H1 (cell line): Measurements from ENCODE around the gene TMEM127. TPM values are rescaled to one million over a fixed set of nuclear protein-coding genes. Genes with fewer than 3 reads are reported as not detected.

Source experiments
- CTCF ChIA-PET: fragments of 300-600 bp; sonication (Branson Sonifier 250); formaldehyde crosslinking; loops from one replicate; lab custom pipeline; 2021; ENCODE audit not compliant: partially characterized antibody; lab: Charles Lee
- POLR2A ChIA-PET: fragments of 300-600 bp; sonication (Branson Sonifier 250); formaldehyde crosslinking; loops from one replicate; lab custom pipeline; 2021; ENCODE audit warnings: inconsistent platforms; ENCODE audit not compliant: partially characterized antibody; lab: Charles Lee
- DNase-seq, 2 experiments: peaks; one replicate each; pipeline versions ENCODE4 v3.0.0 to v3.0.0-alpha.2; 2010 to 2022; ENCODE audit warnings: low spot score in 2 of 2, low read depth in 1 of 2, mixed read lengths in 1 of 2
- FAIRE-seq: peaks from 2 replicates; lab custom pipeline; 2011; peaks lifted over from hg19 to GRCh38; lab: Jason Lieb, UNC
- H2AFZ ChIP-seq: 2 replicates; pipeline ENCODE4 v1.8.1; 2012; ENCODE audit warnings: low read length, inconsistent platforms
- H2AK5ac ChIP-seq: 2 replicates; pipeline ENCODE4 v1.6.1; 2013; ENCODE audit warnings: low read depth, low read length
- H2BK120ac ChIP-seq: replicated peaks from 2 replicates; pipeline ENCODE3; 2013; ENCODE audit warnings: low read depth, low read length, inconsistent platforms
- H2BK12ac ChIP-seq: 2 replicates; pipeline ENCODE4 v1.6.1; 2013; ENCODE audit warnings: low read depth, low read length
- H2BK15ac ChIP-seq: 2 replicates; pipeline ENCODE4 v1.6.1; 2013; ENCODE audit warnings: low read length
- H2BK20ac ChIP-seq: 2 replicates; pipeline ENCODE4 v1.6.1; 2013; ENCODE audit warnings: low read length
- H2BK5ac ChIP-seq: 2 replicates; pipeline ENCODE4 v1.6.1; 2013; ENCODE audit warnings: low read depth, low read length
- H3K14ac ChIP-seq: 2 replicates; pipeline ENCODE4 v1.6.1; 2013; ENCODE audit warnings: inconsistent platforms; ENCODE audit not compliant: insufficient read length
- H3K18ac ChIP-seq: 2 replicates; pipeline ENCODE4 v1.6.1; 2013; ENCODE audit warnings: low read length; ENCODE audit errors: extremely low read depth
- H3K23ac ChIP-seq: 2 replicates; pipeline ENCODE4 v1.6.1; 2013; ENCODE audit warnings: inconsistent platforms; ENCODE audit not compliant: insufficient read length
- H3K23me2 ChIP-seq: 2 replicates; pipeline ENCODE4 v1.6.1; 2013; ENCODE audit warnings: low read depth, low read length
- H3K27ac ChIP-seq: 2 replicates; pipeline ENCODE4 v1.6.1; 2011; ENCODE audit warnings: low read depth, low read length, inconsistent platforms
- H3K27me3 ChIP-seq, 4 experiments: replicated peaks in 1 of 4; 1 replicate in 1 of 4; 2 replicates in 3 of 4; pipeline versions ENCODE4 v1.6.1 to v1.8.1; 2011 to 2013; ENCODE audit warnings: low read length in 3 of 4, mild to moderate bottlenecking in 3 of 4, inconsistent platforms in 2 of 4, mixed read lengths in 2 of 4, moderate library complexity in 1 of 4; ENCODE audit not compliant: control insufficient read depth in 3 of 4, insufficient read depth in 3 of 4; ENCODE audit errors: extremely low read depth in 1 of 4
- H3K36me3 ChIP-seq, 4 experiments: 2 replicates each; pipeline versions ENCODE4 v1.6.1 to v1.8.1; 2011 to 2013; ENCODE audit warnings: mild to moderate bottlenecking in 4 of 4, low read length in 3 of 4, moderate library complexity in 2 of 4, control low read depth in 1 of 4, inconsistent platforms in 1 of 4; ENCODE audit not compliant: insufficient read depth in 4 of 4, control insufficient read depth in 2 of 4
- H3K4ac ChIP-seq: replicated peaks from 2 replicates; pipeline ENCODE3; 2013; ENCODE audit warnings: low read length, low read depth, mixed read lengths, inconsistent platforms; ENCODE audit not compliant: insufficient read length
- H3K4me1 ChIP-seq, 4 experiments: replicated peaks in 1 of 4; 1 replicate in 1 of 4; 2 replicates in 3 of 4; pipeline versions ENCODE4 v1.6.1 to v1.8.1; 2011 to 2013; ENCODE audit warnings: low read length in 3 of 4, inconsistent platforms in 2 of 4, mixed read lengths in 1 of 4; ENCODE audit not compliant: insufficient read depth in 4 of 4, control insufficient read depth in 3 of 4
- H3K4me2 ChIP-seq, 2 experiments: 2 replicates each; pipeline versions ENCODE4 v1.6.1 to v1.8.1; 2011 to 2013; ENCODE audit warnings: low read depth in 2 of 2, low read length in 2 of 2, control low read depth in 1 of 2, inconsistent platforms in 1 of 2, mild to moderate bottlenecking in 1 of 2; ENCODE audit not compliant: insufficient read depth in 1 of 2
- H3K4me3 ChIP-seq, 4 experiments: fragments of 200-600, 300-600 bp in 1 of 4; sonication (generic), shearing (Covaris generic), sonication (Bioruptor Twin) in 1 of 4; 2 replicates each; pipeline versions ENCODE4 v1.5.1 to v1.8.1; 2011 to 2016; ENCODE audit warnings: low read length in 4 of 4, low read depth in 3 of 4, control low read depth in 2 of 4, inconsistent platforms in 2 of 4, mild to moderate bottlenecking in 2 of 4, mixed read lengths in 1 of 4, moderate library complexity in 1 of 4; ENCODE audit not compliant: insufficient read depth in 2 of 4; ENCODE audit errors: extremely low read depth in 1 of 4
- H3K56ac ChIP-seq: replicated peaks from 2 replicates; pipeline ENCODE3; 2013; ENCODE audit warnings: low read depth, mild to moderate bottlenecking, mixed read lengths, low read length, inconsistent platforms; ENCODE audit not compliant: insufficient read length
- H3K79me1 ChIP-seq: 2 replicates; pipeline ENCODE4 v1.6.1; 2013; ENCODE audit warnings: low read depth, low read length, control low read depth
- H3K79me2 ChIP-seq, 2 experiments: 2 replicates each; pipeline versions ENCODE4 v1.6.1 to v1.8.1; 2012 to 2013; ENCODE audit warnings: low read length in 2 of 2, mild to moderate bottlenecking in 2 of 2, inconsistent platforms in 1 of 2; ENCODE audit not compliant: insufficient read depth in 2 of 2, control insufficient read depth in 1 of 2
- H3K9ac ChIP-seq, 4 experiments: replicated peaks in 1 of 4; 1 replicate in 1 of 4; 2 replicates in 3 of 4; pipeline versions ENCODE4 v1.6.1 to v1.8.1; 2011 to 2013; ENCODE audit warnings: low read depth in 3 of 4, low read length in 3 of 4, control low read depth in 2 of 4, mild to moderate bottlenecking in 2 of 4, moderate library complexity in 2 of 4, inconsistent platforms in 1 of 4; ENCODE audit errors: extremely low read depth in 1 of 4
- H3K9me3 ChIP-seq, 2 experiments: 2 replicates each; pipeline versions ENCODE4 v1.6.1 to v1.8.1; 2012 to 2013; ENCODE audit warnings: mild to moderate bottlenecking in 2 of 2, moderate library complexity in 2 of 2, control low read depth in 1 of 2, inconsistent platforms in 1 of 2, low read depth in 1 of 2, low read length in 1 of 2, mixed read lengths in 1 of 2; ENCODE audit not compliant: insufficient read depth in 2 of 2
- H4K20me1 ChIP-seq, 2 experiments: replicated peaks in 1 of 2; 2 replicates each; pipeline versions ENCODE3 to v1.8.1; 2011 to 2013; ENCODE audit warnings: inconsistent platforms in 2 of 2, low read length in 2 of 2, mild to moderate bottlenecking in 1 of 2; ENCODE audit not compliant: insufficient read depth in 2 of 2, control insufficient read depth in 1 of 2
- H4K5ac ChIP-seq: 2 replicates; pipeline ENCODE4 v1.6.1; 2013; ENCODE audit warnings: low read length, low read depth, mixed read lengths, inconsistent platforms; ENCODE audit not compliant: insufficient read length
- H4K8ac ChIP-seq: 2 replicates; pipeline ENCODE4 v1.8.0; 2013; ENCODE audit warnings: mild to moderate bottlenecking, moderate library complexity, low read length, inconsistent platforms; ENCODE audit not compliant: insufficient read depth; ENCODE audit errors: extremely low read depth
- H4K91ac ChIP-seq: replicated peaks from 2 replicates; pipeline ENCODE3; 2013; ENCODE audit warnings: low read length, mixed read lengths, inconsistent platforms; ENCODE audit not compliant: insufficient read length
- ATF3 ChIP-seq: IDR thresholded peaks from 2 replicates; pipeline ENCODE4 v1.6.1; 2011; ENCODE audit warnings: low read depth, mild to moderate bottlenecking, low read length; ENCODE audit not compliant: insufficient read depth
- JUND ChIP-seq: IDR thresholded peaks from 2 replicates; pipeline ENCODE4 v1.6.1; 2011; ENCODE audit warnings: mild to moderate bottlenecking, improper control_type of control experiment, low read length
- KDM4A ChIP-seq: IDR thresholded peaks from one replicate; pipeline ENCODE4 v1.7.1; 2012; ENCODE audit warnings: low read depth, mild to moderate bottlenecking, moderate library complexity, low read length, inconsistent platforms; ENCODE audit not compliant: severe bottlenecking
- NANOG ChIP-seq: IDR thresholded peaks from 2 replicates; pipeline ENCODE4 v1.6.1; 2011; ENCODE audit warnings: low read length, low read depth, mild to moderate bottlenecking, inconsistent platforms; ENCODE audit not compliant: insufficient read depth, poor library complexity, severe bottlenecking
- WGBS, 2 experiments: shearing (Covaris generic) in 1 of 2; methylation state at CpG; one replicate each; pipeline versions ENCODE4 v1.1.6 to v1.1.7; 2013 to 2015; ENCODE audit warnings: low lambda C conversion rate in 2 of 2, mixed read lengths in 2 of 2, inconsistent platforms in 1 of 2, low coverage in 1 of 2, missing lambda C conversion rate in 1 of 2; ENCODE audit not compliant: insufficient replicate concordance in 2 of 2, insufficient coverage in 1 of 2, insufficient read length in 1 of 2; ENCODE audit errors: extremely low coverage in 1 of 2, missing lambda C conversion rate in 1 of 2; 5-methylcytosine and 5-hydroxymethylcytosine counted together
- polyA plus RNA-seq, 7 experiments: library from polyadenylated mRNA; depleted of rRNA in 3 of 7; stranded (reverse) in 5 of 7; unstranded in 2 of 7; fragments of >200 nt in 5 of 7; fragments of 200-250 nt in 2 of 7; gene quantifications; 1 replicate in 5 of 7; 2 replicates in 1 of 7; 4 replicates in 1 of 7; pipeline versions ENCODE4 v1.2.1 to v1.2.3, GENCODE V29; 2011 to 2013; ENCODE audit warnings: missing spikeins in 2 of 7, mixed read lengths in 2 of 7
- total RNA-seq: library from RNA; stranded (reverse); fragmentation: NEBNext Ultra II Directional; extraction: Animal tissue kit (Norgen Biotek cat#: 25700); gene quantifications from 2 replicates; pipeline ENCODE4 v1.2.1, GENCODE V29; 2021

TMEM127 gene
- total and polyA plus RNA-seq, 2 of the 8 experiments (the other 6 are each of a cell fraction or from before 2014, with no cell fraction given) = 25.0 to 41.0 TPM

GRCh38 chr2:96315005-96315399 lies 49.2 kb upstream of the TMEM127 start:
- no peak for FAIRE-seq
- Histone ChIP-seq H3K14ac (no peak overlapping the region), H2BK5ac (no peak overlapping the region), H3K4me3 (no peak overlapping the region)
- TF ChIP-seq NANOG = no peak
- TF ChIP-seq KDM4A = no peak
- no peak for TF ChIP-seq ATF3
- TF ChIP-seq JUND = no peak
- TF ChIP-seq, all 59 proteins: peak for 0
- no peaks in the 10 kb centered on the region for H3K36me3 ChIP-seq
- H3K9me3 ChIP-seq = no peaks in the 10 kb centered on the region
- no peaks in the 10 kb centered on the region for H3K79me2 ChIP-seq
- H3K9ac ChIP-seq = no peak overlapping the region
- H2BK12ac ChIP-seq = 0 out of 2 replicates have a peak overlapping the region, but pooled peaks have one; percentile 60
- no peak overlapping the region for H2AK5ac ChIP-seq
- H3K4ac ChIP-seq = no peak overlapping the region
- no peaks in the 10 kb centered on the region for H4K20me1 ChIP-seq
- H4K5ac ChIP-seq = no peak overlapping the region
- WGBS, 2 experiments = 85% methylated on average over 3 of the region's 3 CpGs; no CpG with 5 or more reads in 1 of the 2 experiments
- H4K8ac ChIP-seq = no peak overlapping the region
- CTCF ChIA-PET = no interaction called here
- no peak overlapping the region for H2AFZ ChIP-seq
- no peak overlapping the region for H3K4me2 ChIP-seq
- peaks cover 0 to 5% (median 3%) of the 10 kb centered on the region in 4 experiments; a peak in 6 of 7 replicates for H3K27me3 ChIP-seq
- POLR2A ChIA-PET = no interaction called here
- no peaks in the 10 kb centered on the region for H3K4me1 ChIP-seq
- H3K23ac ChIP-seq = no peak overlapping the region
- H2BK120ac ChIP-seq = no peak overlapping the region
- H3K18ac ChIP-seq = no peak overlapping the region
- no peak overlapping the region for H4K91ac ChIP-seq
- H3K56ac ChIP-seq = no peak overlapping the region
- no peaks in the 10 kb centered on the region for H3K23me2 ChIP-seq
- H2BK15ac ChIP-seq = no peak overlapping the region
- H2BK20ac ChIP-seq = no peak overlapping the region
- H3K79me1 ChIP-seq = no peaks in the 10 kb centered on the region
- no peak for DNase-seq
- no peak overlapping the region for H3K27ac ChIP-seq
